Colonic mucosa (tissue), 4 donors: ENCODE results near the gene SMPD4. TPM values are rescaled to one million over a fixed set of nuclear protein-coding genes. Genes with fewer than 3 reads are reported as not detected.
"Not testable (repeated sequence)": the region's sequence is repeated elsewhere in the genome, so short reads cannot be mapped to it uniquely, and the experiment has no call there.

Experiments used
- DNase-seq: peaks from one replicate; pipeline ENCODE4 v3.0.0-alpha.2; 2020
- H3K27ac ChIP-seq: fragments of 200-600 bp; one replicate; pipeline ENCODE4 v1.8.0; 2021
- H3K27me3 ChIP-seq: fragments of 200-600 bp; one replicate; pipeline ENCODE4 v1.8.0; 2021
- H3K36me3 ChIP-seq: fragments of 200-600 bp; one replicate; pipeline ENCODE4 v1.8.0; 2021
- H3K4me1 ChIP-seq: fragments of 200-600 bp; one replicate; pipeline ENCODE4 v1.8.0; 2021; ENCODE audit warnings: mild to moderate bottlenecking
- H3K4me3 ChIP-seq: fragments of 200-600 bp; one replicate; pipeline ENCODE4 v1.8.0; 2021
- H3K9ac ChIP-seq, 2 donors: one replicate each; pipeline ENCODE4 v1.7.0; 2013; ENCODE audit warnings: control low read depth in 2 of 2, low read depth in 2 of 2, low read length in 2 of 2
- H3K9me3 ChIP-seq: fragments of 200-600 bp; one replicate; pipeline ENCODE4 v1.8.0; 2021
- CTCF ChIP-seq: fragments of 200-600 bp; IDR thresholded peaks from one replicate; pipeline ENCODE4 v1.8.0; 2022; ENCODE audit warnings: antibody characterized with exemption, mild to moderate bottlenecking
- intact Hi-C: fragments of 100-400 bp; cut with DNase I; formaldehyde crosslinking; loops from one replicate; pipeline ENCODE4 v1.14.1; 2022
- total RNA-seq, 2 donors: library from RNA; stranded (reverse); fragmentation: NEBNext Ultra II Directional in 1 of 2; extraction: Animal tissue kit (Norgen Biotek cat#: 25700) in 1 of 2; gene quantifications; one replicate each; pipeline ENCODE4 v1.2.1, GENCODE V29; 2021
- donor health status: healthy.
- donor health status: DM: no; HTN: no; CAD: no.
- donor health status: DM: no; HTN: no; CAD: no.

SMPD4 gene
- total RNA-seq, 2 donors from 2014 or later, result 32.4 to 73.0 TPM

- Histone ChIP-seq H3K4me1 (no peaks in the 10 kb centered on the region), H3K9ac (no peak overlapping the region), H3K27ac (no peak overlapping the region), H3K36me3 (no peaks in the 10 kb centered on the region), H3K27me3 (no peaks in the 10 kb centered on the region), H3K4me3 (no peak overlapping the region), H3K9me3 (no peaks in the 10 kb centered on the region)
- TF ChIP-seq CTCF, result no peak
- no peak for DNase-seq
- intact Hi-C loops, result loop anchor here (5.0 kb wide), 1 partner anchor 1300 kb away; no protein-coding TSS in a partner anchor
Measured at GRCh38 chr2:130187268-130187667, 5.9 kb upstream of the SMPD4 start.

GRCh38 chr2:130186391-130186790 lies 5.0 kb upstream of the SMPD4 start:
- no peaks in the 10 kb centered on the region for H3K9me3 ChIP-seq
- TF ChIP-seq CTCF, result no peak
- no peak overlapping the region for H3K4me3 ChIP-seq
- DNase-seq, result no peak
- no peak overlapping the region for H3K27ac ChIP-seq
- H3K4me1 ChIP-seq, result no peaks in the 10 kb centered on the region
- no peak overlapping the region for H3K9ac ChIP-seq
- intact Hi-C loops, result loop anchor here (5.0 kb wide), 1 partner anchor 1301 kb away; no protein-coding TSS in a partner anchor
- H3K36me3 ChIP-seq, result no peaks in the 10 kb centered on the region
- no peaks in the 10 kb centered on the region for H3K27me3 ChIP-seq

- intact Hi-C loops, result loop anchor here (5.0 kb wide), 1 partner anchor 1301 kb away; no protein-coding TSS in a partner anchor
- Histone ChIP-seq H3K27ac (no peak overlapping the region), H3K9ac (no peak overlapping the region), H3K4me1 (no peaks in the 10 kb centered on the region), H3K4me3 (no peak overlapping the region), H3K36me3 (no peaks in the 10 kb centered on the region), H3K27me3 (no peaks in the 10 kb centered on the region), H3K9me3 (no peaks in the 10 kb centered on the region)
- no peak for TF ChIP-seq CTCF
- DNase-seq, result no peak
Measured at GRCh38 chr2:130185896-130186295, 4.5 kb upstream of the SMPD4 start.

GRCh38 chr2:130185436-130185835 lies 4.0 kb upstream of the SMPD4 start:
- no peaks in the 10 kb centered on the region for H3K36me3 ChIP-seq
- no peaks in the 10 kb centered on the region for H3K27me3 ChIP-seq
- intact Hi-C loops, result loop anchor here (5.0 kb wide), 1 partner anchor 1302 kb away; no protein-coding TSS in a partner anchor
- H3K27ac ChIP-seq, result no peak overlapping the region
- H3K9me3 ChIP-seq, result no peaks in the 10 kb centered on the region
- H3K9ac ChIP-seq, result no peak overlapping the region
- H3K4me3 ChIP-seq, result no peak overlapping the region
- no peak for TF ChIP-seq CTCF
- no peak for DNase-seq
- no peaks in the 10 kb centered on the region for H3K4me1 ChIP-seq

- Histone ChIP-seq H3K4me3 (no peak overlapping the region), H3K9ac (peak overlapping the region in 1 of 2 donors; percentile 58), H3K27ac (no peak overlapping the region), H3K9me3 (no peaks in the 10 kb centered on the region), H3K27me3 (no peaks in the 10 kb centered on the region), H3K4me1 (no peaks in the 10 kb centered on the region), H3K36me3 (no peaks in the 10 kb centered on the region)
- intact Hi-C loops, result loop anchor here (5.0 kb wide), 1 partner anchor 154 kb away; no protein-coding TSS in a partner anchor
- no peak for DNase-seq
- TF ChIP-seq CTCF, result no peak
Measured at GRCh38 chr2:130183512-130184373, 2.3 kb upstream of the SMPD4 start.

- H3K36me3 ChIP-seq, H3K27ac ChIP-seq, H3K4me1 ChIP-seq, DNase-seq, H3K27me3 ChIP-seq, H3K9me3 ChIP-seq: not testable (repeated sequence)
- intact Hi-C loops, result loop anchor here (5.0 kb wide), 1 partner anchor 154 kb away; no protein-coding TSS in a partner anchor
- peak overlapping the region; percentile 80 for H3K4me3 ChIP-seq
- H3K9ac ChIP-seq, result peak overlapping the region; percentile 58 to 61
Measured at GRCh38 chr2:130182826-130183511, 1.6 kb upstream of the SMPD4 start.
